B cell (primary cell): ENCODE data around the gene BMPR1A. TPM values are rescaled to one million over a fixed set of nuclear protein-coding genes. Genes with fewer than 3 reads are reported as not detected.

Experiments
- ATAC-seq: fragments of 200-7000 bp; cut with Tn5 transposase; one replicate; pipeline ENCODE4 v1.10.0; 2021; ENCODE audit warnings: low read depth, mild to moderate bottlenecking, moderate number of reproducible peaks, moderate library complexity
- CTCF ChIA-PET: fragments of 350-600 bp; sonication (Branson Sonifier 250); formaldehyde crosslinking; loops from one replicate; lab custom pipeline; 2021; ENCODE audit warnings: antibody characterized with exemption, inconsistent platforms; lab: Charles Lee
- POLR2A ChIA-PET: fragments of 350-600 bp; sonication (Branson Sonifier 250); formaldehyde crosslinking; loops from one replicate; lab custom pipeline; 2021; ENCODE audit warnings: antibody characterized with exemption; lab: Charles Lee
- DNase-seq: peaks from one replicate; pipeline ENCODE4 v3.0.0; 2013
- H2AFZ ChIP-seq: 2 replicates; pipeline ENCODE4 v1.6.1; 2012; ENCODE audit warnings: mild to moderate bottlenecking, low read depth, low read length; ENCODE audit not compliant: insufficient read depth, poor library complexity, severe bottlenecking
- H3K27ac ChIP-seq, 2 donors: 1 replicate in 1 of 2; 2 replicates in 1 of 2; pipeline ENCODE4 v1.5.1; 2012 to 2013; ENCODE audit warnings: low read length in 2 of 2, mild to moderate bottlenecking in 2 of 2, moderate library complexity in 1 of 2
- H3K27me3 ChIP-seq, 4 experiments: fragments of 200-600 bp in 1 of 4; sonication (generic) in 1 of 4; replicated peaks in 1 of 4; 1 replicate in 2 of 4; 2 replicates in 2 of 4; pipeline versions ENCODE4 v1.6.1 to v1.7.0; 2013 to 2016; ENCODE audit warnings: low read length in 3 of 4, mild to moderate bottlenecking in 2 of 4, mixed read lengths in 1 of 4, moderate library complexity in 1 of 4; ENCODE audit not compliant: insufficient read depth in 4 of 4, control insufficient read depth in 3 of 4; ENCODE audit errors: control extremely low read depth in 1 of 4
- H3K36me3 ChIP-seq, 2 experiments: replicated peaks in 1 of 2; 1 replicate in 1 of 2; 2 replicates in 1 of 2; pipeline versions ENCODE4 v1.6.1 to v1.7.1; 2013; ENCODE audit warnings: low read length in 1 of 2; ENCODE audit not compliant: insufficient read depth in 2 of 2, control insufficient read depth in 1 of 2; ENCODE audit errors: control extremely low read depth in 1 of 2, extremely low read depth in 1 of 2
- H3K4me1 ChIP-seq, 2 donors: fragments of 200-600 bp in 1 of 2; sonication (generic) in 1 of 2; 1 replicate in 1 of 2; 2 replicates in 1 of 2; pipeline versions ENCODE4 v1.5.1 to v1.6.1; 2013 to 2017; ENCODE audit warnings: low read length in 2 of 2; ENCODE audit not compliant: control insufficient read depth in 2 of 2, insufficient read depth in 2 of 2
- H3K4me2 ChIP-seq: replicated peaks from 2 replicates; pipeline ENCODE3; 2012; ENCODE audit warnings: mild to moderate bottlenecking, low read depth, low read length; ENCODE audit not compliant: poor library complexity, severe bottlenecking
- H3K4me3 ChIP-seq, 5 experiments: fragments of 200-600 bp in 1 of 5; sonication (generic) in 1 of 5; 1 replicate in 3 of 5; 2 replicates in 2 of 5; pipeline versions ENCODE4 v1.5.1 to v1.7.0; 2011 to 2016; ENCODE audit warnings: low read length in 4 of 5, mild to moderate bottlenecking in 4 of 5, low read depth in 2 of 5, control low read depth in 1 of 5, moderate library complexity in 1 of 5; ENCODE audit not compliant: insufficient read depth in 1 of 5; ENCODE audit errors: control extremely low read depth in 1 of 5, extremely low read depth in 1 of 5
- H3K79me2 ChIP-seq: fragments of 200-600 bp; sonication (generic); one replicate; pipeline ENCODE4 v1.6.0; 2016; ENCODE audit warnings: low read length; ENCODE audit not compliant: control insufficient read depth, insufficient read depth
- H3K9ac ChIP-seq: fragments of 200-600 bp; sonication (generic); 2 replicates; pipeline ENCODE4 v1.6.1; 2017; ENCODE audit warnings: mild to moderate bottlenecking, low read length, moderate library complexity
- H3K9me3 ChIP-seq, 3 donors: one replicate each; pipeline versions ENCODE4 v1.6.1 to v1.7.1; 2013; ENCODE audit warnings: low read length in 2 of 3; ENCODE audit not compliant: control insufficient read depth in 2 of 3, insufficient read depth in 1 of 3; ENCODE audit errors: control extremely low read depth in 1 of 3
- H4K20me1 ChIP-seq: 2 replicates; pipeline ENCODE4 v1.6.0; 2012; ENCODE audit warnings: mild to moderate bottlenecking, low read length; ENCODE audit not compliant: insufficient read depth, control insufficient read depth, poor library complexity, severe bottlenecking
- H3K27ac Mint-ChIP-seq: one replicate; pipeline ENCODE4 v1.8.0; 2021; ENCODE audit warnings: mixed read lengths
- H3K27me3 Mint-ChIP-seq: one replicate; pipeline ENCODE4 v1.8.0; 2021; ENCODE audit warnings: mixed read lengths
- H3K4me1 Mint-ChIP-seq: one replicate; pipeline ENCODE4 v1.8.0; 2021; ENCODE audit warnings: mixed read lengths
- H3K4me3 Mint-ChIP-seq: one replicate; pipeline ENCODE4 v1.8.0; 2021; ENCODE audit warnings: mixed read lengths
- H3K9me3 Mint-ChIP-seq: one replicate; pipeline ENCODE4 v1.8.0; 2022; ENCODE audit warnings: mixed read lengths; ENCODE audit not compliant: insufficient read depth
- CTCF ChIP-seq: fragments of 200-600 bp; IDR thresholded peaks from one replicate; pipeline ENCODE4 v1.8.0; 2022; ENCODE audit warnings: antibody characterized with exemption, mild to moderate bottlenecking
- EZH2 ChIP-seq: IDR thresholded peaks from 2 replicates; pipeline ENCODE4 v1.6.1; 2012; ENCODE audit warnings: borderline replicate concordance, low read depth, mild to moderate bottlenecking, moderate library complexity, low read length; ENCODE audit not compliant: insufficient read depth, poor library complexity, severe bottlenecking
- WGBS: methylation state at CpG from one replicate; pipeline ENCODE4 v1.1.5; 2013; ENCODE audit warnings: missing lambda C conversion rate; ENCODE audit not compliant: insufficient coverage; 5-methylcytosine and 5-hydroxymethylcytosine counted together
- intact Hi-C: fragments of 100-400 bp; cut with micrococcal nuclease; formaldehyde crosslinking; loops from one replicate; pipeline ENCODE4 v1.10.0; 2022
- polyA plus RNA-seq: library from polyadenylated mRNA; depleted of rRNA; stranded (reverse); fragments of >200 nt; gene quantifications from 2 replicates; pipeline ENCODE4 v1.2.3, GENCODE V29; 2012
- total RNA-seq, 2 donors: library from RNA; stranded (reverse); fragments of 120-200 nt in 1 of 2; gene quantifications; 1 replicate in 1 of 2; 2 replicates in 1 of 2; pipeline versions ENCODE4 v1.2.3 to v1.2.4, GENCODE V29; 2013 to 2022

The BMPR1A gene
- total and polyA plus RNA-seq, 2 donors (not counting 1 experiment from before 2014, with no cell fraction given): 1.9 to 15.1 TPM

DNA sequence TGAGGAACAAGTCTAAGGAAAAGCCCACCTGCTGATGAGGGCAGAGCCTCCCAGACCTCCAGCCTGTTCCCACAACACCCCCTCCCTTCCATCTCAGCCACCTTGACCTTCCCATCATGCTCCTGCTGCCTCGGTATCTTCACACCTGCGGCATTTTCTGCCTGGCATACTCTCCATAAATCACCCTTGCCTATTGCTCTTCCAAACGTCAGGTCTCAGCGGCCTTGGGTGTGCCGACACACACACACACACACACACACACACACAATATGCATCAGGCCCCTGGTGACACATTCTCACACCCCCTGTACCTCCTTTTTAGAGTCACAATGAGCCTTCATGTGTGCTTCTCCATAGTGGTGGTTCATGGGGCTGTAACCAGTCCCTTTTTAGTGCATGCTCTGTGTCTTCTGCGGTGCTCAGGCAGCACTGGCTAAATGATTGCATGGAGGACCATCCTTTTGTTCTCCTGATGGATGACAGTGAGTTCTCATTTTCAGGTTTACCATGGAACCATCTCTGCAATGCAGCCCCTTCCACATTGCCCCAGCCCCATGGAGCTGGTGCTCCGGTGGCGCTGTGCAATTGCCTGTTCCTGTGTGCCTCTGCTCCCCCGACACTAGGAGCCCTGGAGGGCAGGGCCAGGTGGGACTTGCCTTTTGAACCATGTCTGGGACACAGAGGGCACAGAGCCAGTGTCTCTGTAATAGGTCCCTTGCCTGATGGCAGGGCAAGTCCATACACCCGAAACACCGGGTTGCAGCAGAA is 216.4 kb downstream of the BMPR1A start:
- Mint-ChIP-seq H3K9me3 (no peaks in the 10 kb centered on the region), H3K4me3 (peak overlapping the region; percentile 62), H3K27ac (peak overlapping the region; percentile 72), H3K27me3 (peaks cover 7% of the 10 kb centered on the region), H3K4me1 (peaks cover 22% of the 10 kb centered on the region)
- Histone ChIP-seq H3K4me1 (peaks cover 25 to 35% of the 10 kb centered on the region in 2 donors), H3K27me3 (peaks cover 0 to 31% (median 15%) of the 10 kb centered on the region in 4 experiments), H3K9me3 (peaks cover 0 to 20% (median 0%) of the 10 kb centered on the region in 3 donors), H3K27ac (no peak overlapping the region), H3K79me2 (no peaks in the 10 kb centered on the region), H3K4me2 (no peak overlapping the region), H2AFZ (no peak overlapping the region), H3K4me3 (no peak overlapping the region), H4K20me1 (no peaks in the 10 kb centered on the region), H3K36me3 (no peaks in the 10 kb centered on the region), H3K9ac (no peak overlapping the region)
- WGBS: 96% methylated on average over 11 of the region's 11 CpGs
- POLR2A ChIA-PET: no interaction called here
- CTCF ChIA-PET: no interaction called here
- intact Hi-C loops: no loop called here
- DNase-seq: peak; percentile 25
- no peak for ATAC-seq
- TF ChIP-seq CTCF: no peak

- Histone ChIP-seq H4K20me1 (no peaks in the 10 kb centered on the region), H2AFZ (no peak overlapping the region), H3K9me3 (peaks cover 0 to 16% (median 0%) of the 10 kb centered on the region in 3 donors), H3K27ac (no peak overlapping the region), H3K9ac (no peak overlapping the region), H3K4me1 (peaks cover 16 to 21% of the 10 kb centered on the region in 2 donors), H3K4me3 (no peak overlapping the region), H3K27me3 (peaks cover 0 to 16% (median 7%) of the 10 kb centered on the region in 4 experiments), H3K36me3 (no peaks in the 10 kb centered on the region), H3K4me2 (no peak overlapping the region), H3K79me2 (no peaks in the 10 kb centered on the region)
- H3K4me3 Mint-ChIP-seq: no peak overlapping the region
- peaks cover 17% of the 10 kb centered on the region for H3K4me1 Mint-ChIP-seq
- peaks cover 11% of the 10 kb centered on the region for H3K27me3 Mint-ChIP-seq
- TF ChIP-seq CTCF (no peak), EZH2 (no peak)
- no peaks in the 10 kb centered on the region for H3K9me3 Mint-ChIP-seq
- WGBS: 100% methylated on average over 4 of the region's 7 CpGs
- ChIA-PET CTCF (interaction anchor here (0.8 kb wide), 1 partner anchor 32 kb away, joined by 3 read pairs; no protein-coding TSS in a partner anchor), POLR2A (no interaction called here)
- intact Hi-C loops: no loop called here
- ATAC-seq (no peak), DNase-seq (no peak)
- no peak overlapping the region for H3K27ac Mint-ChIP-seq
These were observed 218.1 kb downstream of the BMPR1A start for GRCh38 chr10:86974484-86974883.
